22Rv1 (cell line): ENCODE measurements around the gene LRRC57.

Experiments used
- ZFX ChIP-seq: fragments of 450-650 bp; IDR thresholded peaks from 2 replicates; pipeline ENCODE4 v1.6.1; 2017; ENCODE audit warnings: antibody characterized with exemption, borderline replicate concordance
- TF ChIP-seq, protein P1 (sequence below): fragments of 450-650 bp; IDR thresholded peaks from 2 replicates; pipeline ENCODE4 v1.5.1; 2017; ENCODE audit warnings: mild to moderate bottlenecking

DNA sequence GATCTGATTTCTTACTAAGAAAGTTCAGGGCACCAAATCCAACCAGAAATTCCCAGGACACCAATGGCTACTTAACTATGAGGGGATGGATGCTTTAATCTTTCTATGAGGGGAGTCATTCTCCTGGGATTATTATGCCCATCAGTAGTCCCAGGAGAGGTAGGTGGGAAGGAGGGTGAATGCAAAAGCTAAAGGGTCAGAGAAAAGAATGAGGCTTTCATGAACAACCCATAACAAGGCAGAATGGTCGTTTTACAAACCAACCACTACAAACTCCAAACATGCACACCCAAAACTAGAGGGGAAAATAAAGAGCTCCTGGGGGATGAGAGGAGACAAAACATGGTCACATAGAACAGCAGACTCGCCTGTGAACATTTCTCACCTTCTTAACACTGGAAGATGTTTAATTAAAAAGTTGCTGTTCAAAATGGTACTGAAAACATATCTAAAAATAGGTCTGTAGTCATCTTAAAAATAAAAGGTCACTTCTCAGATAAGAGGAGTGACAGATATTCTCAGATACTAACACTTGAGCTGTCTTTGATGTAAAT is 30.5 kb upstream of the LRRC57 start:
- TF ChIP-seq, protein P1, sequence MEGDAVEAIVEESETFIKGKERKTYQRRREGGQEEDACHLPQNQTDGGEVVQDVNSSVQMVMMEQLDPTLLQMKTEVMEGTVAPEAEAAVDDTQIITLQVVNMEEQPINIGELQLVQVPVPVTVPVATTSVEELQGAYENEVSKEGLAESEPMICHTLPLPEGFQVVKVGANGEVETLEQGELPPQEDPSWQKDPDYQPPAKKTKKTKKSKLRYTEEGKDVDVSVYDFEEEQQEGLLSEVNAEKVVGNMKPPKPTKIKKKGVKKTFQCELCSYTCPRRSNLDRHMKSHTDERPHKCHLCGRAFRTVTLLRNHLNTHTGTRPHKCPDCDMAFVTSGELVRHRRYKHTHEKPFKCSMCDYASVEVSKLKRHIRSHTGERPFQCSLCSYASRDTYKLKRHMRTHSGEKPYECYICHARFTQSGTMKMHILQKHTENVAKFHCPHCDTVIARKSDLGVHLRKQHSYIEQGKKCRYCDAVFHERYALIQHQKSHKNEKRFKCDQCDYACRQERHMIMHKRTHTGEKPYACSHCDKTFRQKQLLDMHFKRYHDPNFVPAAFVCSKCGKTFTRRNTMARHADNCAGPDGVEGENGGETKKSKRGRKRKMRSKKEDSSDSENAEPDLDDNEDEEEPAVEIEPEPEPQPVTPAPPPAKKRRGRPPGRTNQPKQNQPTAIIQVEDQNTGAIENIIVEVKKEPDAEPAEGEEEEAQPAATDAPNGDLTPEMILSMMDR, result no peak
- TF ChIP-seq ZFX, result no peak
